Measurements from ENCODE around the gene PDK1. TPM values are rescaled to one million over a fixed set of nuclear protein-coding genes. Genes with fewer than 3 reads are reported as not detected.

Gene PDK1
- total RNA-seq, 3 donors from 2014 or later = 11.6 to 16.5 (median 14.7) TPM

DNA sequence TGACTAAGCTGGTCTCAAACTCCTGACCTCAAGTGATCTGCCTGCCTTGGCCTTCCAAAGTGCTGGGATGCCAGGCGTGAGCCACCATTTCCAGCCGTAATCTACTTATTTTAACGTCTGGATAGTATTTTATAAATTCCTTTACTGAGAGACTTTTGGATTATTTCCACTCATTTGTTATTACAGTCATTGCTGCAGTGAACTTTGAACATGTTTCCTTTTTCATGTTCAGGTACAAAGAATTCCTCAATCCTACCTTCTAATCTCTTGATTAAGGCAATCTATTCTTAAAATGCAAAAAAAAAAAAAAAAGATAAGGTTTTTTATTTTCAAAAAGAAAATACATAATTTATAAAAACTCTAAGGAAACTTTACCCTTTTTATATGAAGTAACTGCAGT lies 78.6 kb downstream of the PDK1 start:
- TF ChIP-seq, protein P1, sequence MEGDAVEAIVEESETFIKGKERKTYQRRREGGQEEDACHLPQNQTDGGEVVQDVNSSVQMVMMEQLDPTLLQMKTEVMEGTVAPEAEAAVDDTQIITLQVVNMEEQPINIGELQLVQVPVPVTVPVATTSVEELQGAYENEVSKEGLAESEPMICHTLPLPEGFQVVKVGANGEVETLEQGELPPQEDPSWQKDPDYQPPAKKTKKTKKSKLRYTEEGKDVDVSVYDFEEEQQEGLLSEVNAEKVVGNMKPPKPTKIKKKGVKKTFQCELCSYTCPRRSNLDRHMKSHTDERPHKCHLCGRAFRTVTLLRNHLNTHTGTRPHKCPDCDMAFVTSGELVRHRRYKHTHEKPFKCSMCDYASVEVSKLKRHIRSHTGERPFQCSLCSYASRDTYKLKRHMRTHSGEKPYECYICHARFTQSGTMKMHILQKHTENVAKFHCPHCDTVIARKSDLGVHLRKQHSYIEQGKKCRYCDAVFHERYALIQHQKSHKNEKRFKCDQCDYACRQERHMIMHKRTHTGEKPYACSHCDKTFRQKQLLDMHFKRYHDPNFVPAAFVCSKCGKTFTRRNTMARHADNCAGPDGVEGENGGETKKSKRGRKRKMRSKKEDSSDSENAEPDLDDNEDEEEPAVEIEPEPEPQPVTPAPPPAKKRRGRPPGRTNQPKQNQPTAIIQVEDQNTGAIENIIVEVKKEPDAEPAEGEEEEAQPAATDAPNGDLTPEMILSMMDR (IDR thresholded peaks at IDR 0.05) = no peak
- intact Hi-C loops (cut with DNase I, micrococcal nuclease) = no loop called here
- Histone ChIP-seq H3K36me3 (ENCODE audit: low read depth) (no peaks in the 10 kb centered on the region), H3K9me3 (no peaks in the 10 kb centered on the region), H3K4me1 (ENCODE audit: low read depth) (no peaks in the 10 kb centered on the region), H3K4me3 (no peak overlapping the region)
- DNase-seq (no peak), ATAC-seq (no peak)

DNA sequence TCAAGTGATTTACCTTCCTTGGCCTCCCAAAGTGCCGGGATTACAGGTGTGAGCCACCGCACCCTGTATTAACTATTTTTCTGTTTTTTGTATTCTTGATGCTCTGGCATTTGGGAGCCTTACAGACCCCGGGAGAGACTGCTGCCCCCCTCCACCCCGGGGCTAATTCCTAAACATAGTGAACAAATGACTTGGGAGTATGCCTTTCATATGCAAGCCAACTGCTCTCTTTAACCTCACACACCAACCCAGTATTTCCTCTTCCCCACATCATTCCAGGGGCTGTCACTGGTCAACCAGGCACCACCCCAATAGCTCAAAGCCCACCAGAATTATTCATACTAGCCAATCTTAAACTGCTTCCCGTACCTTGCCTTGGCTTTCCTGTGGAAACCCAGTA lies 79.7 kb downstream of the PDK1 start:
- no peaks in the 10 kb centered on the region for H3K36me3 ChIP-seq (ENCODE audit: low read depth)
- ATAC-seq = no peak
- H3K4me3 ChIP-seq = no peak overlapping the region
- no peaks in the 10 kb centered on the region for H3K9me3 ChIP-seq
- TF ChIP-seq, protein P1 (IDR thresholded peaks at IDR 0.05) = no peak
- no peak for DNase-seq
- no peaks in the 10 kb centered on the region for H3K4me1 ChIP-seq (ENCODE audit: low read depth)
- intact Hi-C loops (cut with DNase I, micrococcal nuclease) = no loop called here

GRCh38 chr2:172639256-172639655 lies 83.4 kb downstream of the PDK1 start:
- no peaks in the 10 kb centered on the region for H3K9me3 ChIP-seq
- no peaks in the 10 kb centered on the region for H3K36me3 ChIP-seq (ENCODE audit: low read depth)
- no peak overlapping the region for H3K4me3 ChIP-seq
- ATAC-seq (no peak), DNase-seq (no peak)
- TF ChIP-seq, protein P1 (IDR thresholded peaks at IDR 0.05) = no peak
- intact Hi-C loops (cut with DNase I, micrococcal nuclease) = no loop called here
- no peaks in the 10 kb centered on the region for H3K4me1 ChIP-seq (ENCODE audit: low read depth)

DNA sequence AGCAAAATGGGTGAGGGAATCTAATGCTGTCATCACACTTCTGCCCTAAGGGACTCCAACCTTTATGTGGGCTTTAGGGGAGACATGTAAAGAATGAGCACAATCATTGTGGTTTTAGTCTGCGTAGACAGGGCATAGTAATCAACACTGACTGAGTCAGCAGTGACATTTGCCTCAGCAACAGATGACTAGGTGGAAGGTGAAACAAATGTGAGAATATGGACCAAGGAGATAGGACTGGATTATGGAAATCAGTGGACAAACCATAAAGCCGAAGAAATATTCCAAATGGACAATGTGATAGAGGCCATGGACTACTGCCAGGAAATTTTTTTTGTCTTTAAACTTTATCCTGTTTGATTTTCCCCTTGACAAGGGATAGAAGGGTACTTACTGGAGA lies 83.9 kb downstream of the PDK1 start:
- H3K36me3 ChIP-seq (ENCODE audit: low read depth) = no peaks in the 10 kb centered on the region
- intact Hi-C loops (cut with DNase I, micrococcal nuclease) = no loop called here
- no peaks in the 10 kb centered on the region for H3K9me3 ChIP-seq
- no peak overlapping the region for H3K4me3 ChIP-seq
- no peak for ATAC-seq
- no peaks in the 10 kb centered on the region for H3K4me1 ChIP-seq (ENCODE audit: low read depth)
- no peak for DNase-seq
- TF ChIP-seq, protein P1 (IDR thresholded peaks at IDR 0.05) = no peak

DNA sequence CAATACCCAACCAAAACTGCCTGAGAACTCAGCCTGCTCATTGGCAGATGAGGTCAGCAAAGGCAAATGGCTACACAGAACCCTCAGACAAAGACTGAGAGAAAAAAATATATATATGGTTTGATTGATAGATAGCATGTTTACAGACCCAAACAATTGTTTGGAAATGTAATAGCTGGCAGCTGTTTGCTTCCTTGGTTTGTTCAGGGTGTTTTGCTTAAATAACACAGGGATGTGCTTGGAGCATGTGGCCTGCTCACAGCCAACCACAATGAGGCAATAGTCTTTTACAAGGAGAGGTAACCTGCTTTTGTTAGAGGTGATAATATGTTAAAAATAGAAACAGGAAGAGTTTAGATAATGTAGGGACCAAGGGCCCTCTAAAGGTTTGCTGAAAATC lies 84.5 kb downstream of the PDK1 start:
- H3K9me3 ChIP-seq = no peaks in the 10 kb centered on the region
- TF ChIP-seq, protein P1 (IDR thresholded peaks at IDR 0.05) = no peak
- H3K4me3 ChIP-seq = no peak overlapping the region
- peak in 1 of 3 donors; percentile 7 for DNase-seq
- no peaks in the 10 kb centered on the region for H3K36me3 ChIP-seq (ENCODE audit: low read depth)
- intact Hi-C loops (cut with DNase I, micrococcal nuclease) = no loop called here
- peak; percentile 36 for ATAC-seq
- H3K4me1 ChIP-seq (ENCODE audit: low read depth) = no peaks in the 10 kb centered on the region
